Hypothalamus (tissue), 51 donors: Measurements from ENCODE around the gene TKT.
A peak's percentile ranks its signal among the peaks of the same experiment; 100 is the strongest.
"Not testable (repeated sequence)": the region's sequence is repeated elsewhere in the genome, so short reads cannot be mapped to it uniquely, and the experiment has no call there.

Experiments used
- DNase-seq, 51 donors: peaks; one replicate each; lab custom pipeline; 2025; lab: John Stamatoyannopoulos, UW

The TKT gene, protein sequence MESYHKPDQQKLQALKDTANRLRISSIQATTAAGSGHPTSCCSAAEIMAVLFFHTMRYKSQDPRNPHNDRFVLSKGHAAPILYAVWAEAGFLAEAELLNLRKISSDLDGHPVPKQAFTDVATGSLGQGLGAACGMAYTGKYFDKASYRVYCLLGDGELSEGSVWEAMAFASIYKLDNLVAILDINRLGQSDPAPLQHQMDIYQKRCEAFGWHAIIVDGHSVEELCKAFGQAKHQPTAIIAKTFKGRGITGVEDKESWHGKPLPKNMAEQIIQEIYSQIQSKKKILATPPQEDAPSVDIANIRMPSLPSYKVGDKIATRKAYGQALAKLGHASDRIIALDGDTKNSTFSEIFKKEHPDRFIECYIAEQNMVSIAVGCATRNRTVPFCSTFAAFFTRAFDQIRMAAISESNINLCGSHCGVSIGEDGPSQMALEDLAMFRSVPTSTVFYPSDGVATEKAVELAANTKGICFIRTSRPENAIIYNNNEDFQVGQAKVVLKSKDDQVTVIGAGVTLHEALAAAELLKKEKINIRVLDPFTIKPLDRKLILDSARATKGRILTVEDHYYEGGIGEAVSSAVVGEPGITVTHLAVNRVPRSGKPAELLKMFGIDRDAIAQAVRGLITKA

DNA sequence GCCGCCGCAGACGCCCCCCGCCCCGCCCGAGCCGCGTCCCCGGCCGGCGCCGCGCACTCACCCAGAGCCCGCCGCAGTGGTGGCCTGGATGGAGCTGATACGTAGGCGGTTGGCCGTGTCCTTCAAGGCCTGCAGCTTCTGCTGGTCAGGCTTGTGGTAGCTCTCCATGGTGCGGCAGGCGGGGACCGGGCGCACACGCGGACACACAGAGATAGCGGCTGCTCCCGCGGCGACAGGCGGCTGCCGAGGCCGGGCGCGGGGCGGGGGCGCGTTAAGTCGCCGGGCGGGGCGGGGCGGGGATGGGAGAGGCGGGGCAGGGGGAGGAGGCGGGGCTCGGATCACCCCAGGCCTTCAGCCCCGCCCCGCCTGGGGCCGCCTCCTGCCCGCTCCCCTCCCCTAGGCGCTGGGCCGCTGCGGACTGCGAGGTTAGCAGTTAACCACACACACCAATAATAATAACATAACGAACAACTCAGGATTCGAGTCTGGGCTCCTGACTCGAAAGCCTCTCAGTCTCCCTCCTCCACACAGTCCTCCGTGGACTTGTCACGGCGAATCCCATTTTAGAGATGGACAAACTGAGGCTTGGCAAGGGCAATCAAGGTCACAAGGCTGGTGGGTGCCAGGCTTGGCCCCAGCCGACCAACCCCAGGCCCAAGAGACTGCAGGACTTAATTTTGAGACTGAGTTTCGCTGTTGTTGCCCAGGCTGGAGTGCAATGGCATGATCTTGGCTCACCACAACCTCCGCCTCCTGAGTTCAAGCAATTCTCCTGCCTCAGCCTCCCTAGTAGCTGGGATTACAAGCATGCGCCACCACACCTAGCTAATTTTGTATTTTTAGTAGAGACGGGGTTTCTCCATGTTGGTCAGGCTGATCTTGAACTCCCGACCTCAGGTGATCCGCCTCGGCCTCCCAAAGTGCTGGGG lies at the start of gene TKT:
TSS of gene TKT (minus strand) at position 248 of the 929 bp plus-strand sequence. CDS start at position 168, 80 bp downstream.
- peak in 48 of 51 donors; percentile 32 to 94 (median 76) for DNase-seq

DNA sequence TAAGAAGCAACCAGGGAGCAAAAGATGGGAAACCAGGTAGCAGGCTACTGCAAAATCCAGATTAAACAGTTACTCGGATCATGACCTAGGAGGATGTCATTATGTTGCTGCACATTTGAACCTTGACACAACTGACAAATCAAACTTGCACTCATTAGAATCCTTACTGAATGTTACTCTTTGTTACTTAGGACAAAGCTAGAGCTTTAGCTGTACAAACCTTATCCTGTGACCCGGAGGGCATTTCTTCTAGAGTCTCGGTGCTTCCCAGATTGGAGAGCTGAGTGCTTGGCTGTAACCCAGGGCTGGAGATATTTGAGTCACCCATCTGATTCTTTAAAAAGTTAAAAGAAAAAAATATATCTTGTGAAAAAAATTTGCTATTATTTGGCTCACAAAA lies 48.1 kb upstream of the TKT start:
- no peak for DNase-seq

DNA sequence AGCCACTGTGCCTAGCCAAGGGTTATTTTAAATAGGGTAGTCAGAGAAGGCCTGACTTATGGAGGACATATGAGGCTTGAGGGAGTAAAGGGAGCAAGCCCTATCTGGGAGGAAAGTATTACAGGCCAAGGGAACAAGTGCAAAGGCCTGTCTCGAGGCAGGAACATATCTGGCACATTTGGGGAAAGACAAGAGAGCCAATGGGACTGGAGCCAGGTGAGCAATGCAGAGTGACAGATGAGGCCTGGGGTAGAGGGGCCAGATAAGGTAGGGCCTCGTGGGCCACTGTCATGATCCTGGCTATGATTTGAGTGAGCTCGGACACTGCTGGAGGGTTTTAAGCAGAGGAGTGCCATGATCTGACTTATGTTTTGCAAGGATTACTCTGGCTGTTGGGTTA lies 47.7 kb upstream of the TKT start:
- DNase-seq, result no peak

DNA sequence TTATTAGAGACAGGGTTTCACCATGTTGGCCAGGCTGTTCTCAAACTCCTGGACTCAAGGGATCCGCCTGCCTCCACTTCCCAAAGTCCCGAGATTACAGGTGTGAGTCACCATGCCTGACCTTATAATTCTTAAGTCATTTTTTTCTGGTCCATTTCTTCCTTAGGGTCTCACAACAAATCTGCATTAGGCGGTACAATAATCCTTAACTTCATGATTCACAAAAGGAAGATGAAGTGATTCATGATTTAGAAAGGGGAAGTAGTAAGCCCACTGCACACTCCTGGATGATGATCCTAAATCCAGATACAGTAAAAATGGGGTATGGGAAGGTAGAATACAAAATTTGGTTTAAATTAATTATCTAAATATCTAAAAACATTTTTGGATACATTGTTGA lies 45.0 kb upstream of the TKT start:
- no peak for DNase-seq

DNA sequence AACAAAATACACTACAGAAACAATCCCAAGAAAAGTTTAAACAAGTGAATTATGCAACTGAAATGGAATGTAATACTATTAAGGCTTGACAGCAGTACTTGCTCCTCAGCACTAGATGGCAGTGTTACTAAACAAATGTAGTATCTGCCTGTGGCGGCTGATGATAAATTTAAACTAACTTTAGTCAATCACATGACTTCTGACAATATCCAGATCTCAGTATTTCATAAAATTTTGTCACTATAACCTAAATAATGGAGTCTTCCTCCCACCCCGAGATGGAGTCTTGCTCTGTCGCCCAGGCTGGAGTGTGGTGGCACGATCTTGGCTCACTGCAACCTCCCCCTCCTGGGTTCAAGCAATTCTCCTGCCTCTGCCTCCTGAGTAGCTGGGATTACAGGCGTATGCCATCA lies 43.8 kb upstream of the TKT start:
- peak in 2 of 51 donors; percentile 14 to 46 for DNase-seq

DNA sequence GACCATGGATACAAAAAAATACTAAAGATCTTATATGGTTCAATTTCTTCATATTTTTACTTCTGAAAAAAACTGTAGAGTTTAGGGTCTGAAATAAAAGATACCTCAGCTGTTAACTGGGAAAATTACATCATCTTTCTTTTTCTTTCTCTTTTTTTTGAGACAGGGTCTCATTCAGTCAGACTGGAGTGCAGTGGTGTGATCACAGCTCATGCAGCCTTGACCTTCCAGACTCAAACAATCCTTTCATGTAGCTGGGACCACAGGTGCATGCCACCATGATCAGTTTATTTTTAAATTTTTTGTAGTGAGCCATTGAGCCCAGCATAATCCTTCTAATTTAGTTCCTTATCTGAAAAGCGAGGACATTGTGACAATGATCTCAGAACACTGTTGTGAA lies 39.6 kb upstream of the TKT start:
- DNase-seq, result no peak

DNA sequence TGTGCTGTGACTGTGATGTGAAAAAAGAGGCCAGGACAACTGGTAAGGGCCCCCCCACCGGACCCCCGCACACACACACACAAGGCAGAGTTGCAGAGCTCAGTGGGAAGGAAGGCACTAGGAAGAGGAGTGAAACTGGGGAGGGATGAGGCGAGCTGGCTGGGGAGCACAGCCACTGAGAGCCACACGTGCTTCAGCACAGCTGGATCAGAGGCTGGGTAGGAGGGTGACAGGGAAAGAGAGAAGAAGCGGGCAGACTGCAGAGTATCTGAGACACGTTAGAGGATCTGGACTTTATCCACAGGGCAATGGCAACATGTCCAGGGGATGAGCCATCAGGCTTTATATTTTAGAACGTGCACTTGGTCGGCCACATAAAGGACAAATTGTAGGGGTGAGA lies 38.0 kb upstream of the TKT start:
- peak in 4 of 51 donors; percentile 3 to 42 (median 16) for DNase-seq

DNA sequence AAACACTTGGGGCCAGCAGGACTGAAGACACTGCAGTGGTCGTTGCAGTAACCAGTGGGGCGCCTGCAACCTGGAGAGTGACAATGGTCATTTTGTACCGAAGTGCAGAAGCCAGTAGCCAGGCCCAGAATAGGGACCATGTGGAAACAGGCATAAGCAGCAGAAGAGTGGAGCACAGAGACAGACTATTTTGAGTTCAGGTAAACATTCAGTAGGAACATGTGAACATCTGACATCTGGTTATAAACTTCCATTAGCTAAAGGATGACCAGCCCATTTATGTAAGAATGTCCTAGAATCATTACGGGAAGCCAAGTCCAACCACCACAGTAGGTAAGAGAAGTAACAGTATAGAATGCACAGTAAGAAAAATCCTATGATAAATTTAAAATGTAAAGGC lies 32.4 kb upstream of the TKT start:
- no peak for DNase-seq

DNA sequence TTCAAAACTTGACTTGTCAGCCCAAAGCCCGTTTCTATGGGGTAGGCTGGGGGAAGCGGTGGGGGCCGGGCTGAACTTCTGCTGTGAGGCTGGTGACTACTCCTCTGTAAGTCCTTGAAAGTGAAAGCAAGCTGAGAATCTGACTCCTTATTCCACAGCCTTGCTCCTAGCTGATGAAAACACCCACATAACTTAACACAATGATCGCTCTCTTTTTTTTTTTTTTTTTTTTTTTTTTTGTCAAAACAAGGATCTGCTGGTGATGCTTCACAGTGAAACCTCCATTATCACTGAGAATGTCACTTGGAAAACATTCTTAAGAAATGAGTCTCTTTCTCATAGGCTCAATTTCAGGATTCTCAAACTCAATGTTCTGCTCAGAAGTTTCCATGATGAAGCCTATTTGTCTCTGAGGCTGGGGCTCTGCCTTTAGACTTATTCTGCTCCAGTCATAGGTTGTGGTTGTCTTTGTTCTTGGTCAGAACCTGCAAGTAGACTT lies 31.4 kb upstream of the TKT start:
- DNase-seq, result peak in 22 of 51 donors; percentile 3 to 64 (median 15)

DNA sequence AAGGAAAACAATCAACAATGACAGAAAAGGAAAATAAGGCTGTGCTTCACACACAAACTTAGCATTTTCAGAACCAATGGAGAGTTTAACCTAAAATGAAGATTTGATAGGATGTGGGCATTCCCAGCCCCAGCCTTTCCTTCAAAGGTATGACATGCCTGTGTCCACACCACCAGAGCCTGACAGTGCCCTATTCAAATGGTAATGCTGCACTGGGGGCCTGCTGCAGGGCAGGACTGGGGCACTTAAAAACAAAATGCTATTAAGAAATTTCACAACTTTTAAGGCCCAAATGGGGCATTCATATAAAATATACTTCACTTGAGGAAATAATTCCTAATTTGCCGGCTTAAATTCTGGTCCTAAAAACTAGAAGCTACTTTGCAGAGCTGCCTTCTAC lies 30.9 kb upstream of the TKT start:
- peak in 1 of 51 donors; percentile 29 for DNase-seq

DNA sequence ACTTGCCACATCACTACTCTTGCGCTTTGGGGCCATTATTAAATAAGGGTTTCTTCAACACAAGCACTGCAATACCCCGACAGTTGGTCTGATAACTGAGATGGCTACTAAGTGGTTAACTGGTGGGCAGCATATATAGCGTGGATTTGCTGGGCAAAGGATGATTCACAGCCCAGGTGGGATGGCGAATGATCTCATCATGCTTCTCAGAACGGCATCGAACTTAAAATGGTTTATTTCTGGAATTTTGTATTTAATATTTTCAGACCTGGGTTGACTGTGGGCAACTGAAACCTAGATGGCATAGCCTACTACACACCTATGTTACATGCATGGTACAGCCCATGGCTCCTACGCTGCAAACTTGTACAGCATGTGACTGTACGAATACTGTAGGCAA lies 26.8 kb upstream of the TKT start:
- no peak for DNase-seq

DNA sequence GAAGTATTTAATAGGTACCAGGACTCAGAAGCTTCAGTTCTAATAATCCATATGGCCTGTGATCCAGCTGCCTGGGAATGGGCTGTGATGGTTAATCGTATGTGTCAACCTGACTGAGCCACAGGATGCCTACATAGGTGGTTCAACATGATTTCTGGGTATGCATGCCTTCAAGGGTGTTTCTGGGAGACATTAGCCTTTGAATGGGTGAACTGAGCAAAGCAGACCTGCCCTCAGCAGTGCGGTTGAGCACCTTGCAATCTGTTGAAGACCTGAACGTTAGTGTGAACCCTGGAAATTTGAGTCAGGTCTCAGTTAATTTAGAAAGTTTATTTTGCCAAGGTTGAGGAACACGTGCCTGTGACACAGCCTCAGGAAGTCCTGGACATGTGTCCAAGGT lies 22.8 kb upstream of the TKT start:
- DNase-seq, result no peak

DNA sequence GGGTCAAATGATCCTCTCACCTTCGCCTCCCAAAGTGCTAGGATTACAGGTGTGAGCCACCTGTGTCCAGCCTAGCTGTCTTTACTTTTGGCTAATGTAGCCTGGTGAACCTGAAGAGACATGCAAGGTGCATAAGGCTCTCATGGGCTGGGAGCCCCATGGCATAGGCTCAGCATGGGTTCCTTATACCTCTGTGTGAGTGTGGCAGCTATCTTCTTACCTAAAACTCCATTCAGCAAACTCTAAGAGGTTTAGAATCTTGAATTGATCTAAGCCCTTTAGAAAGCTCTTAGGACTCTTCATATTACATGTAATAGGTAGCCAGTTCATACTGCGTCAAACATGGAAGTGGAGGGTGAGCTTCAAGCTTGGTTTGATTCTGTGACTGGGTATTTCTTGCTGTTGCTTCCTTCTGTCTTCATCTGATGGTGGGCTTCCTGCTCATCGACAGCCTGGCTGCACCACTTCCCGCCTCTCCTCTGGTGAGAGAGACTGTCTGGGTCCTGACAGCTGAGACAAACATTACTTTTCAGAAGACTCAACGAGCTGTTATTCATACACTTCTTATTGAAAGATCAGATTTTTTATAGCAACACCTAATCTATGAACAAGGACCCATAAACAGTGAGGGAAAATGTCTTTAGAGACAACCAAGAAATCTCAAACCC lies 19.2 kb upstream of the TKT start:
- no peak for DNase-seq

DNA sequence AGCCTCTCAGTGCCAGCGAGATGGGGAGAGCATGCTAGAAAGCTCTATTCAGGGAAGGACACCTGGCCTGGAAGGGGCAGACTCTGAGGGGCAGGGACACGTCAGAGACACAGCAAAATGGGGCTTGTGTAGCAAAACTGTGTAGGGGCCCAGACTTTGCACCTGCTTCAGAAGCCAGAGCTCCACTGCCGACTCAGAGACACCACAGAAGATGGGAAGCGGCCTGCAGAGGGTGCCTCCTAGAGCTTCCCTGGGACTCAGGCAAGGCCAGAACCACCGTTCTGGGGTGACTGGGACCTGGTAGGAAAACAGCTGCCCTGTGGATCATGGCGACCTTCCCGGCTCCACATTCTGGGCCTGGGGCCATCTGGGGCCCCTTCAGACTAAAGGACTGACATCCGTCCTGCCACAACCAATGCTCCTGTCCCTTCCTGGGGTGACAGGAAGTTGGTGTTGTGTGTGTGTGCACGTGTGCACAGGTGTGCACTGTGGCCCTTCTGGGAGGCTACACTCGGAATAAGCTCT lies 17.4 kb upstream of the TKT start:
- DNase-seq, result no peak

DNA sequence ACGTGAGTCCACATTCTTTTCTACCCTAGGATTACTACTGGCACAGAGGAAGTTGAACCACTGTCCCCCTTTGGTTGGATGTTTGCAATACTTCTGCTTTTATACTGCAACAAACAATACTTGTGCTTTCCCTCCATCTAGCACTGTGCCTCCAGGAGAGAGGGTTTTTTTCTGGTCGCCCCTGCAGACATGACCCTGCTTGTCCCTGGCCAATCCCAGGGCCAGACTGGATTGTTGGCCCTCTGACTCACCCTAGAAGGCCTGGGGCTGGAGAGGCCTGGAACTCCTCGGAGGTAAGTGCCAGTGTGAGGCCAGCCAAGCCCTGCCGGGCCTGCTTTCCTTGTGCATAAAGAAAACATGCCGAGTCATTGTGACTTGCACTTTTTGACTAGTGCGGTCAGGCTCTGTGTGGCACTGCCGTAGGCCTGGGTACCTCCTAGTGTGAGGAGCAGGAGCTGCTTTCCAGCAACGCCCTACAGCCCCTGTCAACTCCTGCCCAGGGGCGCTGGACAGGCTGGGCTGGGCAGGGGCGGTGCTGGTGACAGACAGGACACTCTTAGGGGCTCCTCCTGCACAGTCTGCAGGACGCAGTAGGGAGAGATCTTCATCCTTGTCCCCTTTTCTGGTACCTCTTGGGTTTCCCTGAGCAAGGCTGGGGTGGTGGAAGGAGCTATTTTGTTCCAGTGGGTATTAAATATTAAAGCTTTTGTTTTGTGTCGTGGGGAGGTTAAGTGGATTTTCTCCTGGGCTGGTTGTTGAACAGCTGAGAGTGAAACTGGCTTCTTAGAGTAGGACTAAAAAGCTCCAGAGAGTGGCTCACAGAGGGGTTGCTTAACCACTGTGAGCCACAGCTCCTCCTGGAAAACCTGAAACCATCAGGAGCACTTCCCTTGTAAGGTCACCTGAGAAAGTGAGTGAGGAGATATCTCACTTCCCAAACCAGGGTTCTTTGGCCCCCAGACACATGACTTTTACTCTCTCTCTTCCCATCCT lies 14.4 kb upstream of the TKT start:
- peak in 48 of 51 donors; percentile 15 to 92 (median 72) for DNase-seq

DNA sequence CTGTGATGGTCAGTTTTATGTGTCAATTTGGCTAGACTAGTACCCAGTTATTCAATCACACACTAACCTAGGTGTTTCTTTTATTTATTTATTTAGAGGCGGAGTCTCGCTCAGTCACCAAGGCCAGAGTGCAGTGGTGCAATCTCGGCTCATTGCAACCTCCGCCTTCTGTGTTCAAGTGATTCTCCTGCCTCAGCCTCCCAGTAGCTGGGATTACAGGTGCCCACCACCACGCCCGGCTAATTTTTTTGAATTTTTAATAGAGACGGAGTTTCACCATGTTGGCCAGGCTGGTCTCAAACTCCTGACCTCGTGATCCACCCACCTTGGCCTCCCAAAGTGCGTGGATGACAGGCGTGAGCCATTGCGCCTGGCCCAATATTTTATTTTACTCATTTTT lies 13.4 kb upstream of the TKT start:
- DNase-seq, result not testable (repeated sequence)

DNA sequence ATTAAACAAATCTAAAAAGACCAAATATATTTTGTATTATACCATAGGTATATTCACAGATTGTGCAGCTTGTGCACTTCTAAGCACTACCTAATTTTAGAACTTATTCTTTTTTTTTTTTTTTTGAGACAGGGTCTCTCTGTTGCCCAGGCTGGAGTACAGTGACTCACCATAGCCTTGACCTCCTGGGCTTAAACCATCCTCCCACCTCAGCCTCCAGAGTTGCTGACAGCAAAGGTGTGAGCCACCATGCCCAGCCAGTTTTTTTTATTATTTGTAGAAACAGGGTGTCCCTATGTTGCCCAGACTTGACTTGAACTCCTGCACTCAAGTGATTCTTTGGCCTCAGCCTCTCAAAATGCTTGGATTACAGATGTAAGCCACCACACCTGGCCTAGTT lies 11.9 kb upstream of the TKT start:
- no peak for DNase-seq

DNA sequence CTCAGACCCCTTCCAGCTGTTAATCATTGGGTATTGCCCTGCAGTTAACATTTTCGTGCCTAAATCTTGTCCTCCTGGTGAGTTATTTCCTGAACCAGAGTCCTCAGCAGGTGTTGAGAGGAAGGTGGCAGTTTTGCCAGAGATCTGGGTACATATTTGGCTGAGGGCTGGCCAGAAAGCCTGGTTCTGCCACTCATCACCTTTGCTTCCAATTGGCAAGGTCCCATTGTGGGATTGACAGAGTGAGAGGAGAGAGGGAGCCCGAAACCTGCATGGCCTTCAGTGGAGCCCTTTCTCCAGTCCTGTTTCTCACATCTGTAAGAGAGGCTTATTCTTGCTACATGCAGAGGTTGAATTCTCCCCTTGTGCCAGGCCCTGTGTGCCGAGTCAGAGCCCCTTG lies 8.9 kb upstream of the TKT start:
- no peak for DNase-seq

DNA sequence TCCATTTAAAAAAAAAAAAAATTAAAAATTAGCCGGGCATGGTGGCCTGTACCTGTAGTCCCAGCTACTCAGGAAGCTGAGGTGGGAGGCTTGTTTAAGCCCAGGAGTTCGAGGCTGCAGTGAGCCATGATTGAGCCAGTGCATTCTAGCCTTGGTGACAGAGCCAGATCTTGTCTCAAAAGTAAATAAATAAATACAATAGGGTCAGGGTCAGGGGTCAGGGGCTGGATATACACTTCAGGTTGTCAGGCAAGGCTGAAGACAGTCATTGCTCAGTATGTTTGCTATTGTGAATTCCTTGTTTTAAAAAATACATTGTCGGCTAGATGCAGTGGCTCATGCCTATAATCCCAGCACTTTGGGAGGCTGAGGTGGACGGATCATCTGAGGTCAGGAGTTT lies 8.1 kb upstream of the TKT start:
- no peak for DNase-seq
